T-helper 2 cell treated with Interferon-gamma antibody and Interleukin-4, amounts not matched to agents 5 μg/mL and 100 μg/mL, for 36 hours (primary cell): ENCODE results near the gene COX19.

Source experiments
- DNase-seq: peaks from one replicate; pipeline ENCODE4 v3.0.0; 2021; ENCODE audit warnings: low spot score
- H3K27ac Mint-ChIP-seq: one replicate; pipeline ENCODE4 v1.8.0; 2021; ENCODE audit warnings: mild to moderate bottlenecking, mixed read lengths
- H3K27me3 Mint-ChIP-seq: one replicate; pipeline ENCODE4 v1.8.0; 2021; ENCODE audit warnings: low read depth, mixed read lengths
- H3K36me3 Mint-ChIP-seq: one replicate; pipeline ENCODE4 v1.8.0; 2021; ENCODE audit warnings: low read depth, mixed read lengths
- H3K4me1 Mint-ChIP-seq: one replicate; pipeline ENCODE4 v1.8.0; 2021; ENCODE audit warnings: low read depth, mixed read lengths
- H3K4me3 Mint-ChIP-seq: one replicate; pipeline ENCODE4 v1.8.0; 2022; ENCODE audit warnings: mild to moderate bottlenecking, moderate library complexity, mixed read lengths
- H3K9me3 Mint-ChIP-seq: one replicate; pipeline ENCODE4 v1.8.0; 2021; ENCODE audit warnings: mixed read lengths

Gene COX19

DNA sequence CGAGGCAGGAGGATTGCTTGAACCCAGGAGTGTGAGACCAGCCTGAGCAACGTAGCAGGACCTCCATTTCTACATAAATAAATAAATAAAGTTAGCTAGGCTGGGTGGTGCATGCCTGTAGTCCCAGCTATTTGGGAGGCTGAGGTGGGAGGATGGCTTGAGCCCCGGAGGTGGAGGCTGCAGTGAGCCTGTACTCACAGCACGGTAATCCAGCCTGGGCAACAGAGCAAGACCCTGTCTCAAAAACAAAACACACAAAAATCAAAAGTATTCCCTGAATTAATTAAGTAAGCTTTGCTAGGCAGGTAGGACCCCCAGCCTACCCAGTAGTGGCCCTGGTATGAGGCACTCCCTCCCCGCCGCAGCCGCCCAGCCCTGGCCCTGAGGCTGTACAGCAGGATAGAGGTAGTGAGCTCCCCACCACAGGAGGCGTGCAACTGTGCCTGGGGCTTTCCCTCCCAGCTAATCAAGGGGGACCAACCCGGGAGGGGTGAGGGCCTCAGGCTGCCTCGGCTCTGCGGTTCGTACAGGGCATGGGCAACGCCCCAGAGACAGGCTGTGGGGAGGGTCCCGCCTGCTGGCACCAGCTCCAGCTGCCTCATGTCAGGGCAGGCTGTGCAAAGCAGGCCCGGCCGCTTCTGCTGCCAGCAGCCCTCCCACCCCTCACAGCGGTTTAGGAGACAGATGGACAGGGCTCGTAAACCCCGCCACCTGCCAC lies 6.6 kb upstream of the COX19 start:
- no peak for DNase-seq
- no peaks in the 10 kb centered on the region for H3K4me1 Mint-ChIP-seq
- H3K4me3 Mint-ChIP-seq: no peak overlapping the region
- H3K9me3 Mint-ChIP-seq: no peaks in the 10 kb centered on the region
- H3K27ac Mint-ChIP-seq: no peak overlapping the region
- no peaks in the 10 kb centered on the region for H3K27me3 Mint-ChIP-seq
- H3K36me3 Mint-ChIP-seq: no peaks in the 10 kb centered on the region

DNA sequence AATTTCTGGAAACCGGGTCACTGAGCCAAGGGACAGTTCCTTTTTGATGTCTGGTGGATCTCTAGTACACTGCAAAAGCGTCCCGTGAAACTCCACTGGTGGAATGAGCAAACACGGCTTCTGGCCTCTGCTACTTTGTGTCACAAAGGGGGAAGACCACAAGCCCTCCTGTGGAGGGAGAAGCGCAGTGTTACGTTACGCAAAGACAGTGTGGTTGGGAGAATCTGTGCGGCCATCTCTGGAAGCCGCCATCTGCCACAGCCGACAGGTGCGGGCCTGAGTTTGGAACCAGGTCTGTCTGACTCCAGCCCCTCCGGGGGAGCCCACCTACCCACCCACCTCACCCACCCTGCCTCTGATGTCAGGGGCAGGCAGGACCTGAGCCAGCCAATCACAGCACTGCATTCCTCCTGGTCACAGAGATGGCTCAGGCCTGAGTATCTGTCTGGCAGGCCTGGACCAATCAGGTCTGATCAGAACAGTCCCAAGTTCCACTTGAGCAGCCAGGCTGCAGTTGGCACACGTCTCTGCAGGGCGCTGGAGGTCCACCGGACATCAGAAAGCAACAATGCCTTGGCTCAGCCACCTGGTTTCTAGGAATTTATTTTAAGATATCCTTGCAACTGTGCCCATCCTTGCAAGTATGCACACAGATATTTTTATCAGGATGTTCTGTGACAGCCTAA lies 4.7 kb upstream of the COX19 start:
- Mint-ChIP-seq H3K4me1 (no peaks in the 10 kb centered on the region), H3K27ac (no peak overlapping the region)

DNA sequence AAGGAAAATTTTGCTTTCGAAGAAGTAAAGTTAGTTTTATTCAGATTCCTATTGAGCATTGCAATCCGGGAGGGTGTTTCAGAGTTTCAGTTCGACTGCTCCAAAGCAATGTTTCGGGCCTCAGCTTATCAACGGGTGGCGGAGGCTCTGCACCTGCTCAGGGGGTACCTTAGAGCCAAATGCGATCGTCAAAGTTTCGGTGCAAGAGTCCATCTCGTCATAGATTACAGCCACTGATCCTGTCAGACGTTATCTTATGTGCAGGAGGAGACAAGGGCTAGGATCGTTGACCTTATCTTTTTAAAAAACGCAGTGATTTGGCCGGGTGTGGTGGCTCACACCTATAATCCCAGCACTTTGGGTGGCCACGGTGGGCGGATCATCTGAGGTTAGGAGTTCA lies 3.8 kb upstream of the COX19 start:
- Mint-ChIP-seq H3K9me3 (no peaks in the 10 kb centered on the region), H3K4me1 (peaks cover 2% of the 10 kb centered on the region)

More for the DNA sequence above, 4.7 kb upstream of the COX19 start:
- Mint-ChIP-seq H3K27me3 (no peaks in the 10 kb centered on the region), H3K9me3 (no peaks in the 10 kb centered on the region), H3K4me3 (no peak overlapping the region), H3K36me3 (no peaks in the 10 kb centered on the region)
- no peak for DNase-seq

DNA sequence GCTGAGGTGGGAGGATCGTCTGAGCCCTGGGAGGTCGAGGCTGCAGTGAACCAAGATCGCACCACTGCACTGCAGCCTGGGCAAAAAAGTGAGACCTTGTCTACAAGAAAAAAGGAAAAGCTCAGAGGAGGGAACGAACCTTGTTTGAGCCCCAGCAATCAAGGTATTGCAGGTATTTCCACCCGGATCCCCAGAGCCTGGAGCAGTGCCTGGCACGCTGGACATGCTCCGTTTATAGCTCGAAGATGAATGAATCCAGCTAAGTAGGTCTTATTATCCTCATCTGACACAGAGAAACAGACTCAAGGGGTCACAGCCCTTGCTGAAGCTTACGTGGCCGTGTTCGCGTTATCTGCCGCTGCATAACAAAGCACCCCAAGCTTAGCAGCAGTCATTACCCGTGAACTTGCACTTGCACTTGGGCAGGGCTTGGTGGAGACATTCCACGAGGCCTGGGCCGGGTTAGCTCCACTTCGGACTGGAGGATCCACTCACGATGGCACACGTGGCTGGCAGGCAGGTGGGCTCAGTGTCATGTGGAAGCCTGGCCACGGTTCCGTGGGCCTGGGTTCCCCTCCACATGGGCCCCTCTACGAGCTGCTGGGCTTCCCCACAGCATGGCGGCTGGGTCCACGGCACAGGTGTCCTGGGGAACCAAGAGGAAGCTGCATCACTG lies 3.2 kb upstream of the COX19 start:
- H3K4me3 Mint-ChIP-seq: no peak overlapping the region
- no peak overlapping the region for H3K27ac Mint-ChIP-seq
- no peaks in the 10 kb centered on the region for H3K36me3 Mint-ChIP-seq
- no peaks in the 10 kb centered on the region for H3K27me3 Mint-ChIP-seq
- no peaks in the 10 kb centered on the region for H3K9me3 Mint-ChIP-seq
- peaks cover 2% of the 10 kb centered on the region for H3K4me1 Mint-ChIP-seq
- DNase-seq: no peak

More for the DNA sequence above, 3.8 kb upstream of the COX19 start:
- Mint-ChIP-seq H3K27me3 (no peaks in the 10 kb centered on the region), H3K36me3 (no peaks in the 10 kb centered on the region), H3K4me3 (no peak overlapping the region), H3K27ac (no peak overlapping the region)
- no peak for DNase-seq

DNA sequence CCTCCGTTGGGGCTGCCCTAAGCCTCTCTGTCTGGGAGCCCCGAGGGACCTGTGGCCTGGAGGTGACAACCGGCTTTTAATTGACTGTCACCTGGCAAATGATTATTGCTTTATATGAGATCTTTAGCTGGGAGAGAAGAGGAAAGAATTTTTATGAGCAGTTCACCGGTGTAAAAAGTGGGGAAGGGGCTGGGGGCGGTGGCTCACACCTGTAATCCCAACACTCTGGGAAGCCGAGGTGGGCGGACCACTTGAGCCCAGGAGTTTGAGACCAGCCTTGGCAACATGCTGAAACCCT lies 2.6 kb upstream of the COX19 start:
- Mint-ChIP-seq H3K36me3 (peaks cover 2% of the 10 kb centered on the region), H3K9me3 (no peaks in the 10 kb centered on the region), H3K4me1 (peaks cover 3% of the 10 kb centered on the region), H3K27ac (no peak overlapping the region), H3K4me3 (no peak overlapping the region), H3K27me3 (no peaks in the 10 kb centered on the region)
- no peak for DNase-seq

DNA sequence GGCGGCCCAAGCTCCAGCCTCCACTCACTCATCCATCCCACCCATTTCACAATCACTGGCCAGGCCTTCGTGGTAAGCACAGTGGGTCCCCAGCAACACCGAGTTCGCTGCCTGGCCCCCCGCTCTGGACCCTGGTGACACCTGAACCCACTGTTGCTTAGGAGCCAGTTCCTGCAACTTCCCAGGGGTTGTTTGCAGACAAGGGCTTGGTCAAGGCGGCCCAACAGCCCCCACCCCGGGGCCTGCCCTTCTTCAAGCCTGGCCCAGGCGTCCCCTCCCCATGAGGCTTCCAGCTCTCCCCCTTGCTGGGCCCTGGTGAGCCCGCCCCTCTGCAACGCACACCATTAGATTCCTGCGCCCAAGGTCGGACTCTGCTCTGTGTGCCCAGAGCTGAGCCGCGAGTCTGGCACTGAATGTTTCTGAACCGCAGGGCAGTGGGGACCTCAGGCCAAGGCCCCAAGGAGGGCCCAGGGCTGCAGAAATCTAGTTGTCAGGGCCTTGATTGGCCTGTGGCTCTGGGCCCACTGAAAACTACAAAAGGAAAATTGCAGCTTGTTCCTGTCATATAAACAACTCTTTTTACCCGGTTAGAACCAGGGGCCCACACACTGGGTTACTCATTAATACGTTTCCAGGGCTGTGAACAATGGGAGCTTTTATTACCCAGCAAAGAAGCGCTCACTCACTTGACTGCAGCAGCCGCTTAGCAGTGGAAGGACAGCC lies 2.1 kb upstream of the COX19 start:
- Mint-ChIP-seq H3K9me3 (no peaks in the 10 kb centered on the region), H3K27me3 (no peaks in the 10 kb centered on the region), H3K4me1 (peaks cover 3% of the 10 kb centered on the region), H3K27ac (no peak overlapping the region), H3K4me3 (no peak overlapping the region), H3K36me3 (peaks cover 4% of the 10 kb centered on the region)
- DNase-seq: no peak

DNA sequence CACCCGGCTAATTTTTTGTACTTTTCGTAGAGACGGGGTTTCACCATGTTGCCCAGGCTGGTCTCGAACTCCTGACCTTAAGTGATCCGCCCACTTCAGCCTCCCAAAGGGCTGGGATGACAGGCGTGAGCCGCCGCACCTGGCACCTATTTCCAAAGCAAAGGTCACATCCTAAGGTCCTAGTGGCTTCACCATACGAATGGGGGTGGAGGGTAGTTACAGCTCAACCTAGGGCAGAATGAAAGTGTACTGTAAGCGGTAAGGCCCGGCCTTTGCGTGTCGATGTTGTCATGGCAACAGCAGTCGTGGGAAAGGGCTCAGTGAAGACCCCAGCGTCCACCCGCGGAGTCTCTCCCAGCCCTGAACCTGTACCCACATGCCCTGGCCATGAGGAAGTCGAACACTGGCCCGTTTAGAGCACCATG lies 1.6 kb upstream of the COX19 start:
- Mint-ChIP-seq H3K9me3 (no peaks in the 10 kb centered on the region), H3K4me1 (peaks cover 4% of the 10 kb centered on the region), H3K27me3 (no peaks in the 10 kb centered on the region), H3K36me3 (peaks cover 10% of the 10 kb centered on the region), H3K4me3 (no peak overlapping the region), H3K27ac (no peak overlapping the region)
- no peak for DNase-seq

DNA sequence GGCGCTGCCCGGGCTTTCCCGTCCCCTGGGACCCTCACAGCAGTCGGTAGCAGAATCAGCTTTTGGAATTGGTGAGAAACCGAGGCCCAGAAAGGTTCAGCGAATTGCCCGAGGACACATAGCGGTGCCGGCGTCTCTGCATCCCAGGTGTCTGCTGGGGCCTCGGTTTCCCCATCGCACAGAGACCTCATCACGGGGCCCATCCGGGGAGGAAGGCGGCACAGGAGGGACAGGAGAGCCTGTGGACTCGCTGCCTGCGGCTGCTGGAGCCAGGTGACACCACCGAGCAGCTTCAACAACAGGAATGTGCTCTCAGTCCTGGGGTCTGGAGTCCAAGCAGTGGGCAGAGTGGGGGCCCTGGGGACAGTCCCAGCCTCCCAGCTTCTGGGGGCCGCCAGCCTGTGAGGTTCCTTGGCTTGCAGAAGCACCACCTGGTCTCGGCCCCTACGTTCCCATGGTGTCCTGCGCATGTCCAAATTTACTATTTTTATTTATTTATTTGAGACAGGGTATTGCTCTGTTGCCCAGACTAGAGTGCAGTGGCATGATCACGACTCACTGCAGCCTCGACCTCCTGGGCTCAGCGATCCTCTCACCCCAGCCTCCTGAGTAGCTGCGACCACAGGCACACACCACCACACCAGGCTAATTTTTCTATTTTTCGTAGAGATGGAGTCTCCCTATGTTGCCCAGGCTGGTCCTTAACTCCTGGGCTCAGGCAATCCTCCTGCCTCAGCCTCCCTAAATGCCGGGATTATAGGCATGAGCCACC lies 539 bp upstream of the COX19 start:
- H3K9me3 Mint-ChIP-seq: no peaks in the 10 kb centered on the region
- peaks cover 17% of the 10 kb centered on the region for H3K36me3 Mint-ChIP-seq

DNA sequence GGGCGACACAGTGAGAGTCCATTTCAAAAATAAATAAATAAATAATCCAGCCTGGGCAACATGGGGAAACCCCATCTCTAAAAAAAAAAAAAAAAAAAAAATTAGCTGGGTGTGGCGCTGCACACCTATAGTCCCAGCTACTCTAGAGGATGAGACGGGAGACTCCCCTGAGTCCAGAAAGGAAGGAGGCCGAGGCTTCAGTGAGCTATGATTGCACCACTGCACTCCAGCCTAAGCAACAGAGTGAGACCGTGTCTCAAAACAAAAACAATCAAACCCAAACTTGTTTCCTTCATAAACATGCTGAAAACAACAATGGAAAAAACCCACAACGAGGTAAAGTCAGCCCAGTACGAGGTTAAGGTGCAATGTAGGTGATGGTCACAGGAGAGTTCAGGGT lies 1.2 kb downstream of the COX19 start:
- H3K27ac Mint-ChIP-seq: peak overlapping the region; percentile 85
- H3K9me3 Mint-ChIP-seq: no peaks in the 10 kb centered on the region
- H3K27me3 Mint-ChIP-seq: no peaks in the 10 kb centered on the region
- peaks cover 20% of the 10 kb centered on the region for H3K36me3 Mint-ChIP-seq
- no peak for DNase-seq
- H3K4me3 Mint-ChIP-seq: peak overlapping the region; percentile 92
- peaks cover 8% of the 10 kb centered on the region for H3K4me1 Mint-ChIP-seq

More for the DNA sequence above, 539 bp upstream of the COX19 start:
- no peak for DNase-seq
- Mint-ChIP-seq H3K27ac (peak overlapping the region; percentile 20), H3K4me3 (peak overlapping the region; percentile 92), H3K27me3 (no peaks in the 10 kb centered on the region), H3K4me1 (peaks cover 7% of the 10 kb centered on the region)

DNA sequence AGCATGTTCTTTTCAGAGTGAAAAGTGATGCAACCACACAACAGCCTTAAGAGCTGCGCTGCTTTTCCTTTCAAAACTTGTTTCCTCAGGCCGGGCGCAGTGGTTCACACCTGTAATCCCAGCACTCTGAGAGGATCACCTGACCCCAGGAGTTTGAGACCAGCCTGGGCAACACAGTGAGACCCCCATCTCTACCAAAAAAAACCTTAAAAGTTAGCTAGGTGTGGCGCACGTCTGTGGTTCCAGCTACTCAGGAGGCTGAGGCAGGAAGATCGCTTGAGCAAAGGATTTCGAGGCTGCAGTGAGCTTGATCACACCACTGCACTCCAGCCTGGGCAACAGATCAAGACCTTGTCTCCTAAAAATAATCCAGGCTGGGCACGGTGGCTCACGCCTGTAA lies 2.0 kb downstream of the COX19 start:
- peak overlapping the region; percentile 59 for H3K4me3 Mint-ChIP-seq
- peaks cover 8% of the 10 kb centered on the region for H3K4me1 Mint-ChIP-seq
- DNase-seq: no peak
- H3K27ac Mint-ChIP-seq: no peak overlapping the region
- no peaks in the 10 kb centered on the region for H3K9me3 Mint-ChIP-seq
- peaks cover 24% of the 10 kb centered on the region for H3K36me3 Mint-ChIP-seq
- no peaks in the 10 kb centered on the region for H3K27me3 Mint-ChIP-seq

DNA sequence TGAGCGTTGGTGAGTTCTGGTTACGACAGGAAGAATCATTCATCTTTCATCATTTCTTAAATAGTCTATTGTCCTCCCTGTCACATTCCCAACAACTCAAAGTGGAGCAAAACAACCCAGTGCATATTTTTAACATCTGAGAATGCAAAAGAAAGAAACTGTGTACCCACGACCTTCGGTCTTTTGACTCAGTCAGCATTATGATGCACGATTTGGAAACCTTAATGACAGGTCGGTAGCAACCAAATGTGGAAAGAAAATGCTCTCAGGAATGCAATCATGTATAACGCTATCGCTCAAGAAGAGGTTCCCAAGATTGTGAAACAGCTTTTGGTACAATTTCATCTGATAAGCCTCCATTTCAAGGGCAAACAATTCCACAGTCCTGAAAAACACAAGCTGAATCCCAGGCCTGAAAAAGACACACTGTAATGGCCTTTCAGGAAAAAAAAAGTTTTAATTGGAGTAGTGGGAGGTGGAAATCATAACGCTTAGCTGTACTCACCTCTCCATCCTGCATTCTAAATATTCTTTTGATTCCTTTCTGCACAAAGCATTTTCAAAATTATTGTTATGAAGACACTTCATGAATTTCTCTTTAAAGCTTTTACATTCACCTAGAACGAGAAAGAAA lies 2.6 kb downstream of the COX19 start:
- Mint-ChIP-seq H3K27me3 (no peaks in the 10 kb centered on the region), H3K4me1 (peaks cover 8% of the 10 kb centered on the region), H3K9me3 (no peaks in the 10 kb centered on the region), H3K27ac (no peak overlapping the region), H3K4me3 (peak overlapping the region; percentile 59), H3K36me3 (peaks cover 26% of the 10 kb centered on the region)
- DNase-seq: no peak

DNA sequence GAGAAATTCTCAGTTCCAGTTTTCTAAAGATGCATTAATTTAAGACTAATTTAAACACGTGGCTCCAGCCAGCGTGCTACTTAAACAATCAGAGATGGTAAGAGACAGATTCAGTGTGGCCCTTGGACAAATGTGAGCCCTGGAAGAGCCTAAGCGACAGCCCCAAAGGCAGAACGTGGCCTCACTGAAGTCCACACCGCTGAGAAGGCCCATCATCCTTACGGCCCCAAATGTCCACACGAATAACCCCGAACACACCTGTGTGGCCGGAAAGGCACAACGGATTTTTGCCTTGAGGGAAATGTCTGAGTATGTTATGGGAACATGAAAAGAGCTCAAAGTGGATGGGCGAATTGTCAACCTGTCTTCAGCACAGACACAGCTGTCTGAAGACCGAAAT lies 3.2 kb downstream of the COX19 start:
- DNase-seq: no peak
- no peak overlapping the region for H3K27ac Mint-ChIP-seq
- peaks cover 8% of the 10 kb centered on the region for H3K4me1 Mint-ChIP-seq
- H3K36me3 Mint-ChIP-seq: peaks cover 32% of the 10 kb centered on the region
- H3K4me3 Mint-ChIP-seq: no peak overlapping the region
- no peaks in the 10 kb centered on the region for H3K9me3 Mint-ChIP-seq
- no peaks in the 10 kb centered on the region for H3K27me3 Mint-ChIP-seq

DNA sequence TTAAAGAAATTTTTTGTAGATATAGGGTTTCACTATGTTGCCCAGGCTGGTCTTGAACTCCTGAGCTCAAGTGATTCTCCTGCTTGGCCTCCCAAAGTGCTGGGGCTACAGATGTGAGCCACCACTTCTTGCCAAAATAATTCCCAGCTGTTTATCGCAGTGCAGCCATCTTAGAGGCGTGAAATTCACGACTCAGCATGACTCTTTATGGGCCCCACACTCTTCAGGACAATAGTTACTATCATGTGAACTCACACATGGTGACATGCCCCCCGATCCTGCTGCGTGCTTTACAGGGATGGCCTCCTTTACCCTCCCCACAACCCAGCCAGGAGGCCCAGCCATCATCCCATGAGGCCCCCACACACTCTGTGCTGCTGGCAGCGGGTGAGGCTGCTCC lies 4.6 kb downstream of the COX19 start:
- no peak for DNase-seq
- peaks cover 12% of the 10 kb centered on the region for H3K4me1 Mint-ChIP-seq
- no peaks in the 10 kb centered on the region for H3K27me3 Mint-ChIP-seq
- no peaks in the 10 kb centered on the region for H3K9me3 Mint-ChIP-seq
- H3K27ac Mint-ChIP-seq: no peak overlapping the region
- no peak overlapping the region for H3K4me3 Mint-ChIP-seq
- H3K36me3 Mint-ChIP-seq: peaks cover 38% of the 10 kb centered on the region
